ENCODE data around the gene GSKIP. TPM values are rescaled to one million over a fixed set of nuclear protein-coding genes. Genes with fewer than 3 reads are reported as not detected.

GSKIP gene
- total RNA-seq, 1 donor from 2014 or later = 27.3 TPM

- TF ChIP-seq, protein P1, sequence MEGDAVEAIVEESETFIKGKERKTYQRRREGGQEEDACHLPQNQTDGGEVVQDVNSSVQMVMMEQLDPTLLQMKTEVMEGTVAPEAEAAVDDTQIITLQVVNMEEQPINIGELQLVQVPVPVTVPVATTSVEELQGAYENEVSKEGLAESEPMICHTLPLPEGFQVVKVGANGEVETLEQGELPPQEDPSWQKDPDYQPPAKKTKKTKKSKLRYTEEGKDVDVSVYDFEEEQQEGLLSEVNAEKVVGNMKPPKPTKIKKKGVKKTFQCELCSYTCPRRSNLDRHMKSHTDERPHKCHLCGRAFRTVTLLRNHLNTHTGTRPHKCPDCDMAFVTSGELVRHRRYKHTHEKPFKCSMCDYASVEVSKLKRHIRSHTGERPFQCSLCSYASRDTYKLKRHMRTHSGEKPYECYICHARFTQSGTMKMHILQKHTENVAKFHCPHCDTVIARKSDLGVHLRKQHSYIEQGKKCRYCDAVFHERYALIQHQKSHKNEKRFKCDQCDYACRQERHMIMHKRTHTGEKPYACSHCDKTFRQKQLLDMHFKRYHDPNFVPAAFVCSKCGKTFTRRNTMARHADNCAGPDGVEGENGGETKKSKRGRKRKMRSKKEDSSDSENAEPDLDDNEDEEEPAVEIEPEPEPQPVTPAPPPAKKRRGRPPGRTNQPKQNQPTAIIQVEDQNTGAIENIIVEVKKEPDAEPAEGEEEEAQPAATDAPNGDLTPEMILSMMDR (IDR thresholded peaks at IDR 0.05; ENCODE audit: unreplicated experiment) = no peak
- H3K4me3 Mint-ChIP-seq (ENCODE audit: low read depth) = no peak overlapping the region
- no peak overlapping the region for H3K27ac Mint-ChIP-seq
- no peaks in the 10 kb centered on the region for H3K36me3 Mint-ChIP-seq (ENCODE audit: insufficient read depth)
- H3K9me3 Mint-ChIP-seq (ENCODE audit: low read depth) = no peaks in the 10 kb centered on the region
- DNase-seq (ENCODE audit: low spot score, unreplicated experiment) = no peak
- H3K27me3 Mint-ChIP-seq = peaks cover 2% of the 10 kb centered on the region
- H3K4me1 Mint-ChIP-seq (ENCODE audit: low read depth) = no peaks in the 10 kb centered on the region
These were observed 50.2 kb downstream of the GSKIP start for GRCh38 chr14:96413526-96413925.

- Mint-ChIP-seq H3K36me3 (ENCODE audit: insufficient read depth) (no peaks in the 10 kb centered on the region), H3K4me1 (ENCODE audit: low read depth) (no peaks in the 10 kb centered on the region), H3K4me3 (ENCODE audit: low read depth) (no peak overlapping the region), H3K27me3 (peaks cover 2% of the 10 kb centered on the region), H3K27ac (no peak overlapping the region), H3K9me3 (ENCODE audit: low read depth) (no peaks in the 10 kb centered on the region)
- no peak for DNase-seq (ENCODE audit: low spot score, unreplicated experiment)
- TF ChIP-seq, protein P1 (IDR thresholded peaks at IDR 0.05; ENCODE audit: unreplicated experiment) = no peak
These were observed 52.2 kb downstream of the GSKIP start for GRCh38 chr14:96415559-96415958.

DNA sequence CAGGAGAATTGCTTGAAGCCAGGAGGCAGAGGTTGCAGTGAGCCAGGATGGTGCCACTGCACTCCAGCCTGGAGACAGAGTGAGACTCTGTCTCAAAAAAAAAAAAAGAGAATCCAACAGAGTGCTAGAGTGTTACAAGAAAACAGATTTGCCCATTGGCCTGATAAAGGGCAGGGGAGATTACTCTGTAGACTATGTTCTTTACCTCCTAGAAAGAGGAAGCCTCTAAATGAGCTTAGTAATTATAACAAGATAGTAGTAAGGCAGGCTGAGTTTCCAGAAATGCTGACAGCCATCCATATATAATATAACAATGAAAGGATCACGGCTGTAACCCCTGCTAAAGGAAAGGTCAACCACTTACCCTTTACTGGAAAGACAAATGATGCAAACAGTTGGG, 53.0 kb downstream of the GSKIP start:
- TF ChIP-seq, protein P1 (IDR thresholded peaks at IDR 0.05; ENCODE audit: unreplicated experiment) = no peak
- Mint-ChIP-seq H3K36me3 (ENCODE audit: insufficient read depth) (no peaks in the 10 kb centered on the region), H3K4me1 (ENCODE audit: low read depth) (no peaks in the 10 kb centered on the region), H3K4me3 (ENCODE audit: low read depth) (no peak overlapping the region), H3K9me3 (ENCODE audit: low read depth) (no peaks in the 10 kb centered on the region), H3K27me3 (peaks cover 2% of the 10 kb centered on the region), H3K27ac (no peak overlapping the region)
- no peak for DNase-seq (ENCODE audit: low spot score, unreplicated experiment)

- Mint-ChIP-seq H3K9me3 (ENCODE audit: low read depth) (no peaks in the 10 kb centered on the region), H3K36me3 (ENCODE audit: insufficient read depth) (no peaks in the 10 kb centered on the region), H3K27me3 (peaks cover 2% of the 10 kb centered on the region), H3K4me3 (ENCODE audit: low read depth) (no peak overlapping the region), H3K27ac (no peak overlapping the region), H3K4me1 (ENCODE audit: low read depth) (peaks cover 1% of the 10 kb centered on the region)
- TF ChIP-seq, protein P1 (IDR thresholded peaks at IDR 0.05; ENCODE audit: unreplicated experiment) = no peak
- no peak for DNase-seq (ENCODE audit: low spot score, unreplicated experiment)
These were observed 53.9 kb downstream of the GSKIP start for GRCh38 chr14:96417254-96417653.

GRCh38 chr14:96418075-96418474, 54.7 kb downstream of the GSKIP start:
- Mint-ChIP-seq H3K27ac (no peak overlapping the region), H3K4me3 (ENCODE audit: low read depth) (no peak overlapping the region), H3K9me3 (ENCODE audit: low read depth) (no peaks in the 10 kb centered on the region), H3K27me3 (peaks cover 2% of the 10 kb centered on the region), H3K36me3 (ENCODE audit: insufficient read depth) (no peaks in the 10 kb centered on the region), H3K4me1 (ENCODE audit: low read depth) (peaks cover 1% of the 10 kb centered on the region)
- TF ChIP-seq, protein P1 (IDR thresholded peaks at IDR 0.05; ENCODE audit: unreplicated experiment) = no peak
- DNase-seq (ENCODE audit: low spot score, unreplicated experiment) = no peak
